Spleen (tissue), 7 donors: ENCODE results near the gene GOSR2.
"Not testable (repeated sequence)": the region's sequence is repeated elsewhere in the genome, so short reads cannot be mapped to it uniquely, and the experiment has no call there.

ENCODE experiments used
- CTCF ChIP-seq, 11 experiments: fragments of 200-600 bp in 7 of 11; fragments of 450-650 bp in 4 of 11; sonication (generic) in 4 of 11; IDR thresholded peaks in 8 of 11; conservative IDR thresholded peaks in 3 of 11; 1 replicate in 7 of 11; 2 replicates in 4 of 11; pipeline versions ENCODE4 v1.4.0 to v1.8.0; 2016 to 2021; ENCODE audit warnings: antibody characterized with exemption in 11 of 11, inconsistent platforms in 4 of 11, mild to moderate bottlenecking in 1 of 11
- POLR2A ChIP-seq, 3 donors: fragments of 450-650 bp; IDR thresholded peaks; one replicate each; pipeline ENCODE4 v1.5.1; 2017; ENCODE audit warnings: antibody characterized with exemption in 3 of 3, mild to moderate bottlenecking in 1 of 3
- donor health status: DM: no; HTN: no; CAD: no; lungs with moderate emphysema.
- donor health status: DM: no; HTN: no; CAD: no.
- donor health status: DM: no; HTN: no; CAD: no.

- not testable (repeated sequence) for TF ChIP-seq CTCF (IDR thresholded peaks at IDR 0.05 in 8 of 11, conservative IDR thresholded peaks at IDR 0.05 in 3 of 11); POLR2A (IDR thresholded peaks at IDR 0.05)
Observed at GRCh38 chr17:46987927-46988326, 65.0 kb downstream of the GOSR2 start.
